GM08714 (cell line): ENCODE data around the gene SH3RF3.

ENCODE experiments used
- H3K4me3 ChIP-seq: fragments of 200-500 bp; sonication (Bioruptor generic); 2 replicates; pipeline ENCODE4 v1.5.1; 2014; ENCODE audit warnings: mild to moderate bottlenecking, low read length, inconsistent platforms
- ZNF274 ChIP-seq: IDR thresholded peaks from 2 replicates; pipeline ENCODE4 v1.6.1; 2012; ENCODE audit warnings: mild to moderate bottlenecking, low read depth, low read length

SH3RF3 gene

DNA sequence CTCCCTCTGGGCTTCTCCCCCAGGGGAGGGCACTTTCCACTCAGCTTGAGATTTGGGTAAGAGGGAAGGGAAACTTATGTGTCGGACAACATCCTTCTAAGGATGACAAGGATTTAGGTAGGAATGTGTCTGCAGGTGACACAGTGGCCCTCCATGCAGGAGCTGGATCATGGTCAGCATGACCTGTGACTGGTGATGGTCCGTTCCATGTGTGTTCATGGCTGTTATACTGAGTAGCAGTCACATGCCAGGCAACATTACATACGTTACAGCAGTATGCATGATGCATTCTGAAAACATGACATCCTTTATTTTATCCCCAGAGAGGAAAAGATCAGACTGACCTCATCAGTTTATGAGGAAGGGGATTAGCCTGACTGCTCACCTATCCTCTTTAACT, 292.6 kb downstream of the SH3RF3 start:
- no peak for TF ChIP-seq ZNF274
- no peak overlapping the region for H3K4me3 ChIP-seq

DNA sequence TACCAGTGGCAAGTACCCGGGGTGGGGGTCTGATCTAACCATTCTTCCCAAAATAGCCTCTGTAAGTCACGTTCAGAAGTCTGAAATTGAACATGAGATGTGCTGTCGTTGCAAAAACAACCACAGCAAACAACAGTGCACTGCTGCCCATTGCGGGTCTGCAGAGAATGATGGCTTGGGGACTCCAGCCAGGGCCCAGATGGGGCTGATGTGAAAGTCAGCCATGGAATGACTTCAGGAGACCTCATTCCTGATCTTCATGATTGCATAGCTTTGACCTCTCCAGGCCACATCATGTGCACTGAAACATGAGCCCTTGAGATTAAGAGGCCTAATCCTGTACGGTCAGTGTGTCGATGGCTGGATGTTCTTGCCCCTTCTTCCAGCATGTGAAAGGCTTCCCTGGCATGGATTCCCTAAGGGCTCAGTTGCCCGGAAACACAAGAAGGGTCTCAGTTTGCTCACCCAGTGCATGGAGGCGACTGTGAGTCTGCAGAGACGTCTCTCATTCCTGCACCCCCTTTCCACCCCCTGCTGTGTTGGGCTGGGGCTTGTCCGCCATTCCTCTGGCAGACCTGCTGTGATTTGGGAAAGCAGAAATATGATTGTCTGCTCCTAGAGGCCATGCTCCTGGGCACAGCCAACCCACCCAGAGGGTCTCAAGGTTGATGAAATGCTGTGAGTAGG, 293.2 kb downstream of the SH3RF3 start:
- TF ChIP-seq ZNF274, result no peak
- no peak overlapping the region for H3K4me3 ChIP-seq

DNA sequence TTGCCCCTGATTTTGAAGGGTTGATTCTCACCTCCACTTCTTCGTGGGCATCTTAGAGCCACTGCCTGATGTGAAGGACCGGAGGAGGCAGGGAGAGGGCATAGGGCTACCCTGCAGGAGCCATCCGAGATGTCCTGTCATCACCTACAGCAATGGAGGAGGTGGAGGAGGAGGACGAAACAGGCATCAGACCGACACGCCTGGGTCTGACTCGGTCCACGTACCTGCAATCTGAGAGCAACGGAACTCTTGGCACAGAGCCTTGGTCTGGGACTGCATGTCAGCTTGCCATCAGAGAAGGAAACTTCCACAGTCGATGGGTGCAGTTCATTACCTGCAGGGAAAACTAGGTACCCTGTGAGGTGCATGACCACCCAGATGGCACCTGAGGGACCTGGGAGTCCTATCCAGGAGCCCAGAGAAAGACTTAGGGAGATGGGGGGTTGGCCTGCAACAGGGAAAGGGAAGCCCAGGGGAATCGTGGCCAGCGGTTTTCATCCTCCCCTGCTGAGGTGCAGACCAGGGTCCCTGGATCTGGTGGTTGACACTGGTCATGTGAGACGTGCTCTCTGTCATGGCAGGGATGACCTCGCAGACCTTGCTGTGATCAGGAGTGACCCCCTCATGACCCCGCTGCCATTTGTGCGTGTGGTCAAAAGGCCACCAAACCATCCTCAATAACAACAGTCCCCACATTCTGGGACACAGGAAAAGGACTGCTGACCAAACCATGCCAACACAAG, 293.9 kb downstream of the SH3RF3 start:
- H3K4me3 ChIP-seq, result no peak overlapping the region
- TF ChIP-seq ZNF274, result no peak

DNA sequence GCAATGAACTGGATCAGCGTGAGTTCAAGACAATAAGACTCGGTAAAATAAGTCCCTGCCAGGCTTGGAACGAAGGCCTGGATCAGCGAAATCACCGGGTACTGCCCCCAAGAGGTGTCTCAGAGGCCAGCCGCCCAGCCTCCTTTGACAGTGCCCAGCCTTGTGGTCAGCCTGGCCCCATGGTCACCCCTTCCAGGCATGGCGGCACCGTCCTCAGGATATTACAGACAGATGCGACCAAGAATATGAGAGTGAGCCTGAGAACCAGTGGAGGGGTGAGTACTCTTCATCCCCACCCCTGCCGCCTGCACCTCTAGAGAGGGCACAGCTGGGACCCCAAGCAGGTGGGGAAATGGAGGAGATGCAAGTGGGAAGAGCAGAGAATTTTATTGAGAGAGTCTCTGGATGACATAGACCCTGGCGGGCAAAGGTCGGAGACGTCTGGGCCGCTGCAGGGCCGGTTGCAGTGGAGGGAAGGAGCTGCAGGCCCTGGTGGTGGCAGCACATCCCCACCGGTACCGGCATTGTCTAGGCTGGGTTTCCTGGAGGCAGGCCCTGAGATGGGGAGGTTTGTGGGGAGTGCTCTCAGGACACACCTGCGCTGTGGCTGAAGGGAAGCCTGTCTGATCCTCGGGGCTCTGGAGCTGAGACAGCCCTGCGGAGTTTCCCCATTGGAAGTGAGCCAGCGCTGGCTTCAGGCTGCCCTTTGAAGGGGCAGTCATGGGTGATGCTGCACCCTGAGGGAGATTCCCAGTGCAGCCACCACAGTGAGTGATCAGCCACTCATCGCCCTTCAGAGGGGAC, 294.8 kb downstream of the SH3RF3 start:
- no peak overlapping the region for H3K4me3 ChIP-seq
- no peak for TF ChIP-seq ZNF274

DNA sequence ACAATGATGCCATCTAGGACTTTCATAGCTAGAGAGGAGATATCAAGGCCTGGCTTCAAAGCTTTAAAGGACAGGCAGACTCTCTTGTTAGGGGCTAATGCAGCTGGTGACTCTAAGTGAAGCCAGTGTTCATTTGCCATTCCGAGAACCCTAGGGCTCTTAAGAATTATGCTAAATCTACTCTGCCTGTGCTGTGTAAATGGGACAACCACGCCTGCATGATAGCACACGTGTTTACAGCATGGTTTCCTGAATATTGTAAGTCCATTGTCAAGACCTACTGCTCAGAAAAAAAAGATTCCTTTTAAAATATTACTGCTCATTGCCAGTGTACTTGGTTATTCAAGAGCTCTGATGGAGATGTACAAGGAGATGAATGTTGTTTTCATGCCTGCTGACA, 296.4 kb downstream of the SH3RF3 start:
- H3K4me3 ChIP-seq, result no peak overlapping the region
- no peak for TF ChIP-seq ZNF274

DNA sequence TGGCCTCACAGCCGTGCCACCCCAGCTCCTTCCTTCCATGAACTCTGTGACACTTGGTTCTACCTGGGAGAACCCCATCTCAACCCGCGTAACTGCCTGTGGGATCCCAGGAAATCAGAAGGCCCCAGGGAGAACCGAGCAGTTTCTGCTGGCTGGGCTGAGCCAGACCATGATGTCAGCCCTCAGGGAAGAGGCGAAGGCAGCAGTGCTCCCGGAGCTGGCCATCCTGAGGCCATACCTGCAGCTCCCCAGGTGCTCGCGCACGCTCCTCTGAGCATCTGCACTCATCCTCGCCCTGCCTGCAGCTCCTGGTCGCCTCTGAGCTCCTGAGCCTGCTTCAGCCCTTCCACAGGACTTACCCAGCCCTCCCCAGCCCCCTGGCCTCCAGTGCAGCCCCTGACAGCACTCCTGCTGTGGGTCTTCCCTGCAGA, 298.7 kb downstream of the SH3RF3 start:
- no peak for TF ChIP-seq ZNF274
- no peak overlapping the region for H3K4me3 ChIP-seq

DNA sequence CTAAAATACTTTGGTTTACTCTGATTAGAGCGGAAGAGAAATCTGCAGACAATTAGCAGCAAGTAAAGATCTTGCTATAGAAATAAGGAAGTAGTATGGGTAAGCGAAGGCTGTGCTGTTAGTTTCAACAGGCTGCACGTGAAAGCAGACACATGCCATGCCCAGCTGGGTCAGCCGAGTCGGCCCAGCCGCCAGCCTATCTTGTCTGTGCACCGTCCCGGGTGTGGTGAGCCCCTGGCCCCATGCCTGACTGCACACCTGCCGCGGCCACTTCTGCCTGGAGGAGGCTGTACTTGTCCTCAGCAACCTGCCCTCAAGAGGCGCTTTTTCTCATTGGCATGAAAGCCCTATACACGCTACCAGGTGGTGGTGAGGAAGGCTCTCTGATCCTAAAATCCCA, 299.3 kb downstream of the SH3RF3 start:
- no peak for TF ChIP-seq ZNF274

DNA sequence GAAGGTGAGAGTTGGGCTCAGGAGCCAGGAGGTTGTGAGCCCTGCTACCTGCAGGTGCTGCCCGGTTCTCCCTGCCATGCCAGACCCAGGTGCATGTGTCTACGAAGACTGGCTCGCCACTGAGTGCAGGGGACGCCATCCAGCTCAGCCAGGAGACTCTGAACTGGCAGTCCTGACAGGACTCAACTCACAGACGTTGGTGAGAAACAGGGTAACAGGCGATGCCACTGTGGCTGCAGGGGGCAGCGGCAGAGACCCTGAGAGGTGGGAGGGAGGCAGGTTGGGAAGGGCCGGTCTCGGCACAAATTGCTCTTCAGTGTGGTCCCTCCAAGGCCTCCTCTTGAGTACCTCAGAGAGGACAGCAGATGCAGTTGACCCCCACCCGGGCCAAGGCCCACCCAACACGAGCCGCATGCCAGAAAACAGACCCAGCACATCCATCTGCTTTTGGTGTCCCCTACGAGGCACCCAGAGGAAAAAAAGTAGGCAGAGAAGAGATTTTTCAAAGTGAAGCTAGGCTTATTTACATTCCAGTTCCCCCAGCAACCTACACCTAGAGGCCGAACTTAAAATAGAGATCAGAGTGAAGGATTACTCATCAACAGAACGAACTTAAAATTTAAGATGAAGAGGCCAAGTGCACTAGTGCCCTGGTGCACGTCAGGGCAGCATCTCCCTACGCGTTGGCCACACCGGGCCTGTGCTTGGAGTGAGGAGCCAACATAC, 300.0 kb downstream of the SH3RF3 start:
- H3K4me3 ChIP-seq, result no peak overlapping the region
- TF ChIP-seq ZNF274, result no peak

More for the DNA sequence above, 299.3 kb downstream of the SH3RF3 start:
- no peak overlapping the region for H3K4me3 ChIP-seq

DNA sequence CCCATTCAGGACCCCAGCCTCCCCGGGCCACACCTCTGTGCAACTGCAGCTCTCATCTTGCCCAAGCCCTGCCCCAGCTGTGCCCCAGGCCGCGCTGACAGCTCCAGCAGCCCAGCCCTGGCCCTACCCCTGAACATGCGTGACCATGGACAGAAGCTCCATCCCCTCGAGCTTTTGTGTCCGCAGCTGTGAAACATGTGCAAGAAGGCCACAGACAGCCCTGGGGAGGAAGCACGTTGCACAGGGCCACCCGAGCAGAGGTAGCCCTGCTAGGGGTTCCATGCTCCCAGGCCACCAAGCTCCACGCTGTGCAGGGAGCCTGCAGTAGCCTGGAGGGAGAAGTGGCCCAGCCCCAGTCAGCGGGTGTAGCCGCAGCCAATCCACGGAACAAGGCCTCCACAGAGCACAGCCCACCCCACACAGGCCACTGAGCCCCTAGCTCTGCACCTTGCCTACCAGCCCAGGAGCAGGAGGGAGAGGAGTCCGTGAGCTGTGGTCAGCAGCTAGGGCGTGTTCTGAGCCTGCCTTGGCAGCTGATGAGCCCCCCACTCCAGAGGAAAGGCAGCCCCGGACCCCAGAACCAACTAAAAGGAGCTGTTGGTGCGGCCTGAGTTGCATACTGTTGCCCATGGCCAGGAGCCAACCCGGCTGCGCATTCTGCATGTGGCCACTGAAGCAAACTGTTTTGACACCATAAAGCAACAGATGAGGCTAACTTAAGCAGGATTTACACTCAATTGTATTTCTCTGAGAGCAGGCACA, 300.7 kb downstream of the SH3RF3 start:
- no peak overlapping the region for H3K4me3 ChIP-seq
- TF ChIP-seq ZNF274, result no peak

DNA sequence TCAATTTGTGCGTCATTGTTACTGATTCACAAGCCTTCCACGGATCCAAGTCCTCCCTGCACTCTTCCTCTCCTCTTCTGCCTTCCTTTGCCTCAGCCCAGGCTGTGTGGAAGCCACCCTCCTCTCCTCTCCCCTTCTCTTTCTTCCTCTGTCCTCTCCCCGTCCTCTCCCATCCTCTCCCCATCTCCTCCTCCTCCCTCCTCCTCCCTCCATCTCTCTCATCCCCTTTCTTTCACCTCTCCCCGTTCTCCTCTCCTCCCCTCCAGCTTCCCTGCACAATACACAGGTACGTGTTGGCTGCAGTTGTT, 301.3 kb downstream of the SH3RF3 start:
- TF ChIP-seq ZNF274, result no peak

DNA sequence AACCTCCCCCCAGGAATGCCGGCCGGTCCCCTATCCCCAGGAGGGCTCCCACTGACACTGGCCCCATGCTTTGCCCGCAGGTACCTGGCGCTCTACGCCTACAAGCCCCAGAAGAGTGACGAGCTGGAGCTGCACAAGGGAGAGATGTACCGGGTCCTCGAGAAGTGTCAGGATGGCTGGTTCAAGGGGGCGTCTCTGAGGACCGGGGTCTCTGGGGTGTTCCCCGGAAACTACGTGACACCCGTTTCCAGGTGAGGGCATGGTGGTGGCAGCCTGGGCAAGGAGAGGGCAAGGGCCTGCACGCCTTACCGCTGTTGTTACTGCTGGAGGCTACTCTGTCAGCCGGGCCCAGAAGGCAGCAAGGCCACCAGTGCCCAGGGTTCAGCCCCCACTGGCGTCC, 303.4 kb downstream of the SH3RF3 start:
- H3K4me3 ChIP-seq, result no peak overlapping the region
- no peak for TF ChIP-seq ZNF274

More for the DNA sequence above, 301.3 kb downstream of the SH3RF3 start:
- no peak overlapping the region for H3K4me3 ChIP-seq

DNA sequence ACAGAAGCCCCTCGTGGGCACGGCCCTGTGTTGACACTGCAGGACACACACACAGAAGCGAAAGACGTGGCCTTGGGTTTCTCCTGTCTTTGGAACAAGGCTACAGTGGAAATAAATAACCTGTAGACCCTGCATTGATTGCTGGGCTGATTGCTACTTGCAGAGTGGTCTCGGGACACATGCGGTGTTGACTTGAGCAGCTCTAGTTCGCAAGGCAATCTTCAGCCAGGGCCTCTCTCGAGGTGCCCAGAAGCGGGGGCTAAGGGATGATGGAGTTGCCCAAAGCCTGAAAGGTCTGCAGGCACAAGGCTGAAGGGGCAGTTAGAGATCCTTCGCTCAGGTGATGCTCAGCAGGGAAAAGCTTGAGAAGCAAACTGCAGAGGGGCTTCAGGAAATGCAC, 304.5 kb downstream of the SH3RF3 start:
- H3K4me3 ChIP-seq, result no peak overlapping the region
- no peak for TF ChIP-seq ZNF274

DNA sequence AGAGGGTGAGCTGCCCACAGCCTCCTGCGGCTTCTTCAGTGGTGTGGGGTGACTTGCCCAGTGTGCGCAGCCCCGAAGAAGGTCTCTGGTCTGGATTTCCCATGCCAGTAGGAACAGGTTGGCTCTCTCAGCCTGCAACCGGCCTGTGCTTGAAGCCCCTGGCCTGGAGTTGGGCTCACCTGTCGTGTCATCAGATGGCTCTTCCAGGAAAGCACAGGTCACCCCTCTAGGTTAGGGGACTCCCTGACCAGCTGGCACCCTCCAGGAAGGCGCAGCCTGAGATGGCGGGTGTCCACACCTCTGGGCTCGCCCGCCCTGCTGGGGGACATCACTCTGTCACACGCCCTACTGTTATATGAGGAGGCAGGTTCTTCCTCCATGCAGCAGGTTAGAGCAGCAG, 304.9 kb downstream of the SH3RF3 start:
- no peak overlapping the region for H3K4me3 ChIP-seq
- no peak for TF ChIP-seq ZNF274
